HepG2 (cell line): ENCODE measurements around the gene STYX. TPM values are rescaled to one million over a fixed set of nuclear protein-coding genes. Genes with fewer than 3 reads are reported as not detected.

Source experiments
- BORCS8-MEF2B ChIP-seq: sonication (generic); formaldehyde crosslinking; IDR thresholded peaks from 2 replicates; pipeline ENCODE4 v1.8.0; 2022; ENCODE audit warnings: mild to moderate bottlenecking, missing genetic modification reagents
- CBX2 ChIP-seq, 2 experiments: fragments of 200-600 bp in 1 of 2; sonication (generic); formaldehyde crosslinking in 1 of 2; IDR thresholded peaks; 2 replicates each; pipeline versions ENCODE4 v1.7.0 to v1.8.1; 2018 to 2022; ENCODE audit warnings: low read depth in 2 of 2, low read length in 1 of 2, mild to moderate bottlenecking in 1 of 2, missing genetic modification reagents in 1 of 2
- CCDC6 ChIP-seq: sonication (generic); formaldehyde crosslinking; IDR thresholded peaks from 2 replicates; pipeline ENCODE4 v1.8.1; 2022; ENCODE audit warnings: mild to moderate bottlenecking, missing genetic modification reagents, moderate library complexity
- CEBPB ChIP-seq: IDR thresholded peaks from 2 replicates; pipeline ENCODE4 v1.6.1; 2011; ENCODE audit warnings: low read depth, low read length, improper control_type of control experiment, borderline replicate concordance
- CEBPG ChIP-seq: IDR thresholded peaks from 2 replicates; pipeline ENCODE4 v1.6.1; 2016
- HDAC1 ChIP-seq: sonication (generic); formaldehyde crosslinking; IDR thresholded peaks from 2 replicates; pipeline ENCODE4 v1.5.1; 2020; ENCODE audit warnings: mild to moderate bottlenecking, missing genetic modification reagents
- HOXA7 ChIP-seq: sonication (generic); formaldehyde crosslinking; IDR thresholded peaks from 2 replicates; pipeline ENCODE4 v1.8.1; 2022; ENCODE audit warnings: mild to moderate bottlenecking, missing genetic modification reagents, moderate library complexity
- KAT8 ChIP-seq: IDR thresholded peaks from 2 replicates; pipeline ENCODE4 v1.6.1; 2016; ENCODE audit warnings: missing genetic modification reagents, missing compliant biosample characterization
- MYNN ChIP-seq: sonication (generic); formaldehyde crosslinking; IDR thresholded peaks from 2 replicates; pipeline ENCODE4 v1.4.0; 2020; ENCODE audit warnings: mild to moderate bottlenecking, low read depth, missing genetic modification reagents
- PAF1 ChIP-seq: IDR thresholded peaks from 2 replicates; pipeline ENCODE4 v1.6.1; 2016; ENCODE audit warnings: missing genetic modification reagents, missing compliant biosample characterization
- POLR2A ChIP-seq, 2 experiments: IDR thresholded peaks; 2 replicates each; pipeline ENCODE4 v1.6.1; 2011; ENCODE audit warnings: low read depth in 2 of 2, low read length in 2 of 2, mild to moderate bottlenecking in 1 of 2, moderate library complexity in 1 of 2; ENCODE audit not compliant: insufficient read depth in 1 of 2
- PTBP1 ChIP-seq: fragments of 200-400 bp; formaldehyde crosslinking; IDR thresholded peaks from 2 replicates; pipeline ENCODE4 v1.6.1; 2018; ENCODE audit warnings: low read length, low read depth; ENCODE audit not compliant: poor library complexity, severe bottlenecking
- REPIN1 ChIP-seq: sonication (generic); formaldehyde crosslinking; IDR thresholded peaks from 2 replicates; pipeline ENCODE4 v1.8.0; 2022; ENCODE audit warnings: missing genetic modification reagents, low read depth, mild to moderate bottlenecking, borderline replicate concordance
- SALL1 ChIP-seq: sonication (generic); formaldehyde crosslinking; IDR thresholded peaks from 2 replicates; pipeline ENCODE4 v1.8.0; 2022; ENCODE audit warnings: mild to moderate bottlenecking, missing genetic modification reagents
- SOX5 ChIP-seq: IDR thresholded peaks from 2 replicates; pipeline ENCODE4 v1.6.1; 2016; ENCODE audit warnings: borderline replicate concordance
- STAG1 ChIP-seq: sonication (generic); formaldehyde crosslinking; IDR thresholded peaks from 2 replicates; pipeline ENCODE4 v1.4.0; 2020; ENCODE audit warnings: missing genetic modification reagents
- TEAD2 ChIP-seq: sonication (generic); formaldehyde crosslinking; IDR thresholded peaks from 2 replicates; pipeline ENCODE4 v1.9.0; 2021; ENCODE audit warnings: missing genetic modification reagents
- TOE1 ChIP-seq: sonication (generic); formaldehyde crosslinking; IDR thresholded peaks from 2 replicates; pipeline ENCODE4 v1.4.0; 2020; ENCODE audit warnings: mild to moderate bottlenecking, missing genetic modification reagents
- ZBTB1 ChIP-seq: sonication (generic); formaldehyde crosslinking; IDR thresholded peaks from 2 replicates; pipeline ENCODE4 v1.4.0; 2020; ENCODE audit warnings: missing genetic modification reagents, borderline replicate concordance
- ZNF17 ChIP-seq: sonication (generic); formaldehyde crosslinking; IDR thresholded peaks from 2 replicates; pipeline ENCODE4 v1.5.0; 2020; ENCODE audit warnings: mild to moderate bottlenecking, missing genetic modification reagents
- ZNF180 ChIP-seq: sonication (generic); formaldehyde crosslinking; IDR thresholded peaks from 2 replicates; pipeline ENCODE4 v1.4.0; 2020; ENCODE audit warnings: low read depth, missing genetic modification reagents, borderline replicate concordance
- ZNF326 ChIP-seq: sonication (generic); formaldehyde crosslinking; IDR thresholded peaks from 2 replicates; pipeline ENCODE4 v1.4.0; 2020; ENCODE audit warnings: missing genetic modification reagents, borderline replicate concordance
- ZNF501 ChIP-seq: sonication (generic); formaldehyde crosslinking; IDR thresholded peaks from 2 replicates; pipeline ENCODE4 v1.5.1; 2020; ENCODE audit warnings: mild to moderate bottlenecking, moderate library complexity, missing genetic modification reagents
- ZNF780A ChIP-seq: sonication (generic); formaldehyde crosslinking; IDR thresholded peaks from 2 replicates; pipeline ENCODE4 v1.8.0; 2022; ENCODE audit warnings: mild to moderate bottlenecking, missing genetic modification reagents, moderate library complexity
- ZNF816 ChIP-seq: sonication (generic); formaldehyde crosslinking; IDR thresholded peaks from 2 replicates; pipeline ENCODE4 v1.8.0; 2022; ENCODE audit warnings: missing genetic modification reagents, mild to moderate bottlenecking, borderline replicate concordance
- polyA plus RNA-seq, 8 experiments: library from polyadenylated mRNA; depleted of rRNA in 3 of 8; stranded (reverse) in 7 of 8; unstranded in 1 of 8; fragments of >200 nt; fragmentation: Illumina TruSeq in 4 of 8; extraction: Trizol in 4 of 8; gene quantifications; 2 replicates each; pipeline versions ENCODE4 v1.2.1 to v1.2.3, GENCODE V29; 2011 to 2016; ENCODE audit warnings: low read depth in 4 of 8, missing spikeins in 1 of 8, mixed read lengths in 1 of 8; ENCODE audit not compliant: insufficient read depth in 1 of 8
- total RNA-seq, 5 experiments: library from RNA; depleted of rRNA; stranded (reverse); fragments of >200 nt; fragmentation: Illumina TruSeq; extraction: Trizol; gene quantifications; 2 replicates each; pipeline ENCODE4 v1.2.3, GENCODE V29; 2016; ENCODE audit warnings: low read depth in 1 of 5
- TF ChIP-seq, protein P1 (sequence below): sonication (generic); formaldehyde crosslinking; IDR thresholded peaks from 2 replicates; pipeline ENCODE4 v1.5.1; 2020; ENCODE audit warnings: missing genetic modification reagents, mild to moderate bottlenecking, borderline replicate concordance
- TF ChIP-seq, protein P2 (sequence below): sonication (generic); formaldehyde crosslinking; IDR thresholded peaks from 2 replicates; pipeline ENCODE4 v1.4.0; 2020; ENCODE audit warnings: mild to moderate bottlenecking, missing genetic modification reagents

STYX gene
- total and polyA plus RNA-seq, 2 of the 13 experiments (the other 11 are each of a cell fraction or from before 2014, with no cell fraction given) = 6.6 to 10.9 TPM

DNA sequence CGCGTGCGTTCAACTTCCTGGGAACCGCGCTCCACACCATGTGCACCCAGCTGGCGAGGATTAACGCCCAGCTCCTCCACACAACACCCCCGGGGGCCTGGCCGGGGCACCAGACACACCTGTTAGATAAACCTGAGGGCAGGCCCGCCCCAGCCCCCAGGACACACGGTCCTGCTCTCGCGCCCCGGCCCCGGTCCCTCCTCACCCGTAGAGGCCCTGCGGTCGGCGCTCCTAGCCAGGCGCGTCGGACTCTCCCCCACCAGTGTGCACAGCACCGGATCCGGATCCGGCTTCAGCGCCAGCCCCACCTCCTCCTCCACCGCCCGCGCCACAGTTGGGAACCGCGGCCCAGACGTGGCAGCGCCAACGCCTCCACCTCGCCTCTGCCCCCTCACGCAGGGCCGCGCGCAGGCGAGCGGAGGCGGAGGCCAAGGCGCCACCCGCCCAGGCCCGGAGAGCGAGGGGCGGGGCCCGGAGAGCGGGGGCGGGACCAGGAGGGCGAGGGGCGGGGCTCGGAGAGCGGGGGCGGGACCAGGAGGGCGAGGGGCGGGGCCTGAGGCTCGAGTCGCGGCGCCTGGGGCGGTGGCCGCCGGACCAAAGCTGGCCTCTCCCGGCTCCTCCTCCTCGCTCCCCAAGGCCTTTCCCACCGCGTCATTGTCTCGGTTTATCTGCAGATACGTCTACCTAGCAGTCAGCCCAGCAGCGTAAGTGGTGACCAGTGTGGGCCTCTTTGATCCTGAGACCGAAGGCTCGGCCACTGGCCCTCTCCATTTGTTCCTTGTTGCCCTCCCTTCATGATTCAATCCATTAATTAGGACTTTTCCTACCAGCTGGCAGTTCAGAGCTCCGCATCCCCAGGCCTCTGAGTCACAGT lies 61.5 kb downstream of the STYX start, which contains the start of gene GNPNAT1 (continued):
- no peak; the same call in 1 of the 2 replicates for TF ChIP-seq CCDC6 (CRISPR knock-in tag)
- peak; percentile 88 for TF ChIP-seq BORCS8-MEF2B (CRISPR knock-in tag)
- peak; percentile 79; the same call in 1 of the 2 replicates for TF ChIP-seq TOE1 (CRISPR knock-in tag)
- TF ChIP-seq ZNF326 (CRISPR knock-in tag) = no peak
- no peak for TF ChIP-seq ZBTB1
- peak; percentile 92; the same call in 1 of the 2 replicates for TF ChIP-seq HDAC1 (CRISPR knock-in tag)
- TF ChIP-seq HOXA7 (CRISPR knock-in tag) = no peak
- TF ChIP-seq ZNF17 (CRISPR knock-in tag) = 0 out of 2 replicates have a peak, but pooled peaks have one; percentile 58
- TF ChIP-seq ZNF180 (CRISPR knock-in tag) = no peak
- TF ChIP-seq PAF1 (CRISPR knock-in tag) = no peak
- peak; percentile 31; the same call in 1 of the 2 replicates for TF ChIP-seq CEBPG (CRISPR knock-in tag)
- TF ChIP-seq, protein P1, sequence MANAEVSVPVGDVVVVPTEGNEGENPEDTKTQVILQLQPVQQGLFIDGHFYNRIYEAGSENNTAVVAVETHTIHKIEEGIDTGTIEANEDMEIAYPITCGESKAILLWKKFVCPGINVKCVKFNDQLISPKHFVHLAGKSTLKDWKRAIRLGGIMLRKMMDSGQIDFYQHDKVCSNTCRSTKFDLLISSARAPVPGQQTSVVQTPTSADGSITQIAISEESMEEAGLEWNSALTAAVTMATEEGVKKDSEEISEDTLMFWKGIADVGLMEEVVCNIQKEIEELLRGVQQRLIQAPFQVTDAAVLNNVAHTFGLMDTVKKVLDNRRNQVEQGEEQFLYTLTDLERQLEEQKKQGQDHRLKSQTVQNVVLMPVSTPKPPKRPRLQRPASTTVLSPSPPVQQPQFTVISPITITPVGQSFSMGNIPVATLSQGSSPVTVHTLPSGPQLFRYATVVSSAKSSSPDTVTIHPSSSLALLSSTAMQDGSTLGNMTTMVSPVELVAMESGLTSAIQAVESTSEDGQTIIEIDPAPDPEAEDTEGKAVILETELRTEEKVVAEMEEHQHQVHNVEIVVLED = peak; percentile 84
- TF ChIP-seq MYNN (CRISPR knock-in tag) = no peak
- TF ChIP-seq STAG1 = peak; percentile 6; the same call in 1 of the 2 replicates
- TF ChIP-seq, protein P2, sequence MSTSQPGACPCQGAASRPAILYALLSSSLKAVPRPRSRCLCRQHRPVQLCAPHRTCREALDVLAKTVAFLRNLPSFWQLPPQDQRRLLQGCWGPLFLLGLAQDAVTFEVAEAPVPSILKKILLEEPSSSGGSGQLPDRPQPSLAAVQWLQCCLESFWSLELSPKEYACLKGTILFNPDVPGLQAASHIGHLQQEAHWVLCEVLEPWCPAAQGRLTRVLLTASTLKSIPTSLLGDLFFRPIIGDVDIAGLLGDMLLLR (CRISPR knock-in tag) = peak; percentile 71; the same call in 1 of the 2 replicates
- TF ChIP-seq ZNF816 (CRISPR knock-in tag) = peak; percentile 14; the same call in 1 of the 2 replicates
- peak; percentile 27; the same call in 1 of the 2 replicates for TF ChIP-seq SOX5 (CRISPR knock-in tag)
- TF ChIP-seq CBX2 (IDR thresholded peaks at IDR 0.05; ENCODE audit: low read depth, low read length) = no peak
- 0 out of 2 replicates have a peak, but pooled peaks have one; percentile 63 for TF ChIP-seq CBX2 (CRISPR knock-in tag; IDR thresholded peaks at IDR 0.05; ENCODE audit: low read depth)
- peak; percentile 88 for TF ChIP-seq SALL1 (CRISPR knock-in tag)
- TF ChIP-seq TEAD2 (CRISPR knock-in tag) = no peak
- TF ChIP-seq REPIN1 (CRISPR knock-in tag) = peak; percentile 75
- peak; percentile 50; the same call in 1 of the 2 replicates for TF ChIP-seq ZNF501 (CRISPR knock-in tag)
- 0 out of 2 replicates have a peak, but pooled peaks have one; percentile 50 for TF ChIP-seq ZNF780A
- peak; percentile 87 to 89 for TF ChIP-seq POLR2A (IDR thresholded peaks at IDR 0.05; ENCODE audit: insufficient read depth in 1 of 2, low read depth in 2 of 2, low read length in 2 of 2)
- TF ChIP-seq CEBPB = no peak
- no peak for TF ChIP-seq PTBP1
- peak; percentile 69; the same call in 1 of the 2 replicates for TF ChIP-seq KAT8 (CRISPR knock-in tag)
